Stimulated activated CD4-positive, alpha-beta T cell treated with anti-CD3 and anti-CD28 coated beads, Interleukin-15, amount 100 ng/mL, for 1 hour (primary cell): Measurements from ENCODE around the gene MFSD12.

ENCODE experiments used
- DNase-seq, 2 donors: peaks; one replicate each; pipeline ENCODE4 v3.0.0-alpha.2; 2020; ENCODE audit warnings: low read depth in 1 of 2, low spot score in 1 of 2

MFSD12 gene

GRCh38 chr19:3557461-3558248, at the start of gene MFSD12:
Gene MFSD12 (minus strand): TSS chr19:3557586. CDS start chr19:3557403, 183 bp downstream.
- peak; percentile 92 to 95 for DNase-seq

GRCh38 chr19:3606690-3607289, 49.4 kb upstream of the MFSD12 start, which contains the start of gene TBXA2R:
Gene TBXA2R (minus strand): TSS chr19:3606875. CDS start chr19:3600634, 6,241 bp downstream.
- DNase-seq, result peak in 1 of 2 donors; percentile 52

DNA sequence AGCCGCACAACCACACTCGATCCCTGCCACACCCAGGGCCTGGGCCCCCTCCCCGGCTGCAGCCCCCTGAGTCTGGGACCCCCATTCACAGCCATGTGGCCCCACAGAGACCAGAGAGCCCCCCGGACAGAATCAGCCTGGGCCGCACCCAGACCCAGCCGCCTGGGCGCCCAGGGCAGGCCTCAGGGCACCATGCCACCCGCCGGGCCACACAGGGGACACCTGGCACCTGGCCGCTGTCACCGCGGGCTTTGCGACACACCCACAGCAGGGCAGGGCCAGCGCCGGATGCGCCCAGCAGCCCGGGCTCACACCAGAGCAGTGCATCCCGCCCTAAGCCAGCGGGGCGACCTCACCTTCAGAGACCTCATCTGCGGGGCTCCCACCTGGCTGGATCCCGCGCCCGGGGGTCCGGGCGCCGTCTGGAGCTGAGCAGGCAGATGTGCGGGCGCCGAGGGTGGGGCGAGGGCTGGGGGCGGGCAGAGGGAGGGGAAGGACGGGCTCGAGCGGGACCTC, 48.8 kb upstream of the MFSD12 start:
- no peak for DNase-seq

- no peak for DNase-seq
Measured at GRCh38 chr19:3605770-3606169, 48.4 kb upstream of the MFSD12 start.

DNA sequence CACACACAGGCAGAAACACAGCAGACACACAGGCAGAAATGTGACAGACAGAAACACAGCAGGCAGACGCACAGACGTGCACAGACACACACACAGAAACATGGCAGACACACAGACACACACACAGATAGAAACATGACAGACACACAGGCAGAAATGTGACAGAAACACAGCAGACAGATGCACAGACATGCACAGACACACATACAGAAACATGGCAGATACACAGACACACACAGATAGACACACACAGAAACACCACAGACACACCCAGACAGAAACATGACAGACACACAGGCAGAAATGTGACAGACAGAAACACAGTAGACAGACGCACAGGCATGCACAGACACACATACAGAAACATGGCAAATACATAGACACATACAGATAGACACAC, 48.0 kb upstream of the MFSD12 start:
- DNase-seq, result no peak

- DNase-seq, result no peak
Measured at GRCh38 chr19:3604987-3605343, 47.6 kb upstream of the MFSD12 start.

- no peak for DNase-seq
Measured at GRCh38 chr19:3604227-3604986, 47.0 kb upstream of the MFSD12 start.

DNA sequence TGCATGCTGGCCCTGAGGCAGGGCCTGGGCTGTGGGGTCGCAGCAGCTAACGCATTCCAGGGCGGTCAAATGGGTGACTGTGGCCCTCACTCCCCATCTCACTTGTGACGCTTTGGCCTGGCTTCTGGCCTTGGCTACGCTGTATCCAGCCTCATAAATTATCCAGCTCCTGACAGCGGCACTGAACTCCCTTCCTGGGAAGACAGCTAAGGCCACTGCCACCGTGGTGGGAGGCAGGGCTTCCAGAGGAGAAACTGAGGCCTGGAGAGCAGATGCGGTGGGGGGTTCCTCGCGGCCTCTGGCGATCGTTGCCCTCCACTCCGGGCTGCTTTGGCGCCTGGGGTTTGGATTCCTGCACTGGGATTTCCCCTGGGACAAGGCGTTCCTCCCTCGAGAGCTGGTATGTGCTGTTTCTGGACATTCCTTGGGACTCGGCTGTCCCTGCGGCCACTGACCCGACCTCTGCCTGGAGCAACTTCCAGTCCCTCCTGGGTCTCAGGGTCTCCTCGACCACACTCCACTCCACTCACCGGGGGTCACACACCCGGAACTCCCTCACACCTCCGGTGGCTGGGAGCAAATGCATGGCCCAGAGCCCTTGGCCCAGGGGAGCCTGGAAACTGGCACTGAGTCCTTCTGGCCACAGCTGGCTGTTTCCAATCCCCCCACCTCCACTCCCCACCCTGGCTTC, 45.9 kb upstream of the MFSD12 start:
- no peak for DNase-seq

DNA sequence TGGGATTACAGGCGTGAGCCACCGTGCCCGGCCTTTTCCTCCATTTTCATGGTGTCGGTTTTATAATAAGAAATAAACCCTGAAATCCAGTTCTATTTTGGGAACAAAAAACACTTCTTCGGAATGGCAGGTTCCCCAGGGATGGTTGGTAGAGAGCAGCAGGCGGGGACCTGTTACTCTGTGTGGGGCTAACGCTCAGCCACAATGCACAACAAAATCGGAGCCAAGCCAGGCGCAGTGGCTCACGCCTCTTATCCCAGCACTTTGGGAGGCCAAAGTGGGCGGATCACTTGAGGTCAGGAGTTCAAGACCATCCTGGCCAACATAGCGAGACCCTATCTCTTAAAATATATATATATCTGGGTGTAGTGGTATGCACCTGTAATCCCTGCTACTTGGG, 43.6 kb upstream of the MFSD12 start:
- no peak for DNase-seq

DNA sequence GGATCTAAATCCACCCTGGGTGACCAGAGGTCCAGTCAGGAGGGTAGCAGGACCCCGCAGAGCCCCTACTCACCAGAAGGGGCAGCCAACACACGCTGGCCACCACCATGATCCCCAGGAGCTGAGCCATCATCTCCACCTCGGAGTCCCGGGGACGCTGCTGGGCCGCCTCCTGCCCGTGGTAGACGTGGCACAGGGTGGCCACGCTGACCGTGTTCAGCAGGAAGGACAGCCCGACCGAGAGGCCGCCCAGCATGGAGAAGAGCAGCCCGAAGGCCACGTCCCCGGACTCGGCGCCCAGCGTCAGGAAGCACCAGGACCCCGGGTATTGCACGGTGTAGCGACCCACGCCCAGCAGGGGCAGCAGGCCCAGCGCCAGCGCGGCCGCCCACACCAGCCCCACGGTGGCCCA, 42.4 kb upstream of the MFSD12 start:
- DNase-seq, result no peak

- no peak for DNase-seq
Measured at GRCh38 chr19:3595521-3596061, 38.2 kb upstream of the MFSD12 start.

DNA sequence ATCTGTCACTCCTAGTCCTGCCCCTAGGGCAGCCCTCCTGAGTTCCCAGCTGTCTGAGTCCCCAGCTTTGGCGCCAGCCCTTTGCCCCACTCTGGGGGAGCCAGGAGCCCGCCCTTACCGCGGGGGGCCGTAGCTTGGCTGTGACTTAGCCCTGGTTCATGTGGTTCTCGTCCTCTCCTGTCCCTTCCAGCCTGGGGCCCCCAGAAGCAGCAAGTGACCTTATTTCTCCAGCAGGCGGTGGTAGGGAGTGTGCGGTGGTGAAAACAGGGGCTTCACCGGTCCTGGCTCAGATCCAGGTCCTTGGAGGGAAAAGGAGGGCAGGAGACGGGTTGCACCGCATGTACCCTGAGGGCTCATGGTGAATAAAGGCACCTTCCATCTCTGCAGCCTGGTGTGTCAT, 35.8 kb upstream of the MFSD12 start:
- DNase-seq, result no peak

DNA sequence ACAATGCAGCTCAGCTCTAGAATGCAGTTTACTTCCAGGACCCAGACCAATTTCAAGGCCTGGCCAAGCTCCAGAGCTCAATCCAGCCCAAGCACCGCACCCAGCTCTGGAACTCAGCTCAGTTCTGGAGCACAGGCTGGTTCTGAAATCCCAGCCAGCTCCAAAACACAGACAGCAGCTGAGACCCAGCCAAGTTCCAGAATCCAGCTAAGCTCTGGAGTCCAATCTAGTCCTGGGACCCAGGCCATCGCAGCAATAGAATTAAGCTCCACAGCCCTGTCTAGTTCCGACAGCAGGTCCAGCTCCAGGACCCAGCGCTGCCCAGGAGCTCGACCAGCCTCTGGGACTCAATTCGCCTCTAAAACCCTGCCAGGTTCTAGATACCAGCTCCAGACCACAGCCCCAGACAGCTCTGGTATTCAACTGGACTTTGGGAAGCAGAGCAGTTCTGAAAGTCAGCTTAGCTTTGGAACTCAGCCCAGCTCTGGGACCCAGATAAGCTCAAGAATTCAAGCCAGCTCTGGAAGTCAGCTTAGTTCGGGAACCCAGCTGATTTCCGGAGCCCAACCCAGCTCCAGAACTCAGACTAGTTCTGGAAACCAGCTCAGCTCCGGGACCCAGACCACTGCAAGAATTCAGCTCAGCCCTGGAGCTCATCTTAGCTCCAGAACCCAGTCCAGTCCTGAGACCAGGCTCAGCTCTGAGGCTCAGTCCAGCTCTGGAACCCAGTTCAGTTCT, 34.7 kb upstream of the MFSD12 start:
- no peak for DNase-seq

GRCh38 chr19:3590991-3591659, 33.7 kb upstream of the MFSD12 start:
- no peak for DNase-seq

- DNase-seq, result no peak
Measured at GRCh38 chr19:3589949-3590348, 32.6 kb upstream of the MFSD12 start.

GRCh38 chr19:3589439-3589838, 32.1 kb upstream of the MFSD12 start:
- DNase-seq, result no peak

DNA sequence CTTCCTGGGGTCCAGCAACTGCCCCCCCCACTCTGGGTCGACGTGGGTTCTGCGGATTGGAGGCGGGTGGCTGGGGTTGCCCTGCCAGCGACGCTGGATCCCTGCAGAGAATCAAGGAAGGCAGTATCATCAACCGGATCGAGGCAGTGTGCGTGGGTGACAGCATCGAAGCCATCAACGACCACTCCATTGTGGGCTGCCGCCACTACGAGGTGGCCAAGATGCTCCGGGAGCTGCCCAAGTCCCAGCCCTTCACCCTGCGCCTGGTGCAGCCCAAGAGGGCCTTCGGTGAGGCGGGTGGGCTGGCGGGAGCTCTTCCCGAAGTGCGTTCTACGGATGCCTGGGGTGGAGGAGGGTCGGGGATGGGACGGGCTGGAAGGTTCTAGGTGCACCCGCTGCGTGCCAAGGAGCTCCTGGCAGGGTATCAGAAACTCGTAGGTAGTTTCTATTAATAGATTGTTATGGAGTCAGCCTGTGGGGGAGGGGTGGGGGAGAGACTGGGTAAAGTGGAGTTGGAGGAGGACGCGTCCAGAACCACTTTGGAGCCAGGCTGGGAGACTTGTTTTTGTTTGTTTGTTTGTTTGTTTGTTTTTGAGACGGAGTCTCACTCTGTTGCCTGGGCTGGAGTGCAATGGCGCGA, 29.4 kb upstream of the MFSD12 start:
- DNase-seq, result no peak

DNA sequence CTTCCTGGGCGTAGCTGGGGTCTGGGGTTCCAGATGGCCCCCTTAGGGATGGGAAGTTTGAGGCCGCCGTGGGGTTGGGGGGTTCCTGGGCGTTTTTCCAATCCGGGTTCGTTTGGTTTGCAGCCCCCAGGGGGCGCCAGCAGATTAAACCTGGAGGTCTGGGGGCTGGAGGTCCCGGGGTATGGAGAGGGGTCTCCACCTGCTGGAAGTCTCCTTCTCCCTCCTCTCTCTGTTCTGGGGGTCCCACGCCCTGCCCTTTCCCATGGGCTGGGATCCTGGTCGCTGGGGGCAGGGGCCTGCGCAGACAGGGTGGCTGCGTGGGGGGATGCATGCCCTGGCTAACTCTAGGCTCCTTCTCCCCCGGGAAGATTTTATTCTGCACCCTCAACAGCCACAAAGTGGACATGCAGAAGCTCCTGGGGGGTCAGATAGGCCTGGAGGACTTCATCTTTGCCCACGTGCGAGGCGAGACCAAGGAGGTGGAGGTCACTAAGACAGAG, 28.8 kb upstream of the MFSD12 start:
- DNase-seq, result peak in 1 of 2 donors; percentile 33
